AG09309 (cell line): Measurements from ENCODE around the gene CBLN4.

Source experiments
- DNase-seq: peaks from one replicate; pipeline ENCODE4 v3.0.0-alpha.2; 2010; ENCODE audit warnings: low read depth
- H3K4me3 ChIP-seq: 2 replicates; pipeline ENCODE4 v1.5.1; 2011; ENCODE audit warnings: mild to moderate bottlenecking, low read depth, low read length, moderate library complexity; ENCODE audit not compliant: control insufficient read depth
- TF ChIP-seq, protein P1 (sequence below): IDR thresholded peaks from 2 replicates; pipeline ENCODE4 v1.5.1; 2011; ENCODE audit warnings: mild to moderate bottlenecking, low read depth, low read length, inconsistent platforms; ENCODE audit not compliant: insufficient read depth, control insufficient read depth; ENCODE audit errors: missing control alignments

The CBLN4 gene

DNA sequence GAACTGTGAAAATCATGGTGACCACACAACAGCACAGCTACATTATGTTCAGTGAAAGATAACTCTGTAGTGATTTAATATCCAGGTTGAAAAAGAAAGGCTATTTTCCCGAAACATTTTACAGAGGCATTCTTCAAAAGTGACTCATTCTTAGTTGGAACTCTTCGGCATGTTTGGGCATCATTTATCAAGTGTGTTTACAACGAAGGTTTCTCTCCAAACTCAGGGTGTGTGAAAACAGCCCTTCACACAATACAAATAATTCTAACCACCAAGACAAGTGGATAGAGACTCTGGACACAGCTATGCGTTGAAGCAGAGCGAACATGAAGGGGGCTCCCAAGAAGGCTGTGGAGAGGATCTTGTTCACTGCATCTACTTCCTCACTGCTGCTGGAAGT, 57.6 kb downstream of the CBLN4 start:
- no peak for DNase-seq
- H3K4me3 ChIP-seq = no peak overlapping the region
- TF ChIP-seq, protein P1, sequence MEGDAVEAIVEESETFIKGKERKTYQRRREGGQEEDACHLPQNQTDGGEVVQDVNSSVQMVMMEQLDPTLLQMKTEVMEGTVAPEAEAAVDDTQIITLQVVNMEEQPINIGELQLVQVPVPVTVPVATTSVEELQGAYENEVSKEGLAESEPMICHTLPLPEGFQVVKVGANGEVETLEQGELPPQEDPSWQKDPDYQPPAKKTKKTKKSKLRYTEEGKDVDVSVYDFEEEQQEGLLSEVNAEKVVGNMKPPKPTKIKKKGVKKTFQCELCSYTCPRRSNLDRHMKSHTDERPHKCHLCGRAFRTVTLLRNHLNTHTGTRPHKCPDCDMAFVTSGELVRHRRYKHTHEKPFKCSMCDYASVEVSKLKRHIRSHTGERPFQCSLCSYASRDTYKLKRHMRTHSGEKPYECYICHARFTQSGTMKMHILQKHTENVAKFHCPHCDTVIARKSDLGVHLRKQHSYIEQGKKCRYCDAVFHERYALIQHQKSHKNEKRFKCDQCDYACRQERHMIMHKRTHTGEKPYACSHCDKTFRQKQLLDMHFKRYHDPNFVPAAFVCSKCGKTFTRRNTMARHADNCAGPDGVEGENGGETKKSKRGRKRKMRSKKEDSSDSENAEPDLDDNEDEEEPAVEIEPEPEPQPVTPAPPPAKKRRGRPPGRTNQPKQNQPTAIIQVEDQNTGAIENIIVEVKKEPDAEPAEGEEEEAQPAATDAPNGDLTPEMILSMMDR = no peak
